GM18867 (cell line): ENCODE data around the gene CDC42BPB.

ENCODE experiments used
- ATAC-seq: cut with Tn5 transposase; IDR thresholded peaks from one replicate; pipeline ENCODE4 v1.9.1; 2021; ENCODE audit warnings: mild to moderate bottlenecking, moderate library complexity; ENCODE audit not compliant: unreplicated experiment

The CDC42BPB gene

DNA sequence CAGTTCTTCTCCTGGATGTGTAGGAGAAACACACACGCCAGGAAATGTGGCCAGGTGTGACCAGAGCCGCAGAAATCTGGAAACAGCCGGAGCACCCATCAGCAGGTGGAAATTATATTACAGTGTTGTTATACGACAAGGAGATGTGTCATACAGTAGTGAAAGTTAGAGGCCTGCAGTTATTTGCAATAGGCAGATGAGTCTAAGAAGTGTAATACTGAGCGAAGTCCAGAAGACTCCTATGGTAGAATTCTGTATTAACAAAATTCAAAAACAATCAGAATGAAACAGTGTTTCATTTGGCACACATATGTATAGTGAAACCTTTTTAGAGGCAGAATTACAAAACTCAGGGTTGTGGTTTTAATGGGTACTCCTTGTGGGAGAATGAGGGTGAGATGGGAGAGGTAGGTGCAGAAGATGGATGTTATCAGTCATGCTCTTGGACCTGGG is 174.2 kb downstream of the CDC42BPB start:
- ATAC-seq, result no peak
